A673 (cell line): ENCODE results near the gene POMT2. TPM values are rescaled to one million over a fixed set of nuclear protein-coding genes. Genes with fewer than 3 reads are reported as not detected.
"Not testable (repeated sequence)": the region's sequence is repeated elsewhere in the genome, so short reads cannot be mapped to it uniquely, and the experiment has no call there.

ENCODE experiments used
- BruUV-seq: library from RNA; stranded (reverse); fragments of 400-500 nt; replicated peaks from 2 replicates; lab custom pipeline; 2021; lab: Mats Ljungman, UMichigan
- CTCF ChIA-PET: fragments of 300-600 bp; sonication (Branson Sonifier 250); formaldehyde crosslinking; loops from one replicate; lab custom pipeline; 2022; ENCODE audit warnings: antibody characterized with exemption; lab: Charles Lee
- POLR2A ChIA-PET: fragments of 300-600 bp; sonication (Branson Sonifier 250); formaldehyde crosslinking; loops from one replicate; lab custom pipeline; 2022; ENCODE audit warnings: antibody characterized with exemption; ENCODE audit not compliant: low non-redundant PET; lab: Charles Lee
- DNase-seq: peaks from one replicate; pipeline ENCODE4 v3.0.0-alpha.2; 2015; ENCODE audit warnings: low spot score
- H3K27ac ChIP-seq: fragments of 200-600 bp; sonication (generic); 2 replicates; pipeline ENCODE4 v1.5.1; 2016; ENCODE audit warnings: mixed run types, low read depth, mild to moderate bottlenecking, mixed read lengths, antibody characterized with exemption, low read length; ENCODE audit not compliant: poor library complexity, severe bottlenecking
- H3K27me3 ChIP-seq: fragments of 200-600 bp; sonication (generic); replicated peaks from 2 replicates; pipeline ENCODE4 v1.6.1; 2017; ENCODE audit warnings: mixed run types, low read depth, mild to moderate bottlenecking, mixed read lengths, antibody characterized with exemption, low read length; ENCODE audit not compliant: insufficient read depth, poor library complexity
- H3K36me3 ChIP-seq: fragments of 200-600 bp; sonication (generic); 2 replicates; pipeline ENCODE4 v1.6.1; 2016; ENCODE audit warnings: mixed run types, mild to moderate bottlenecking, mixed read lengths, antibody characterized with exemption, low read length; ENCODE audit not compliant: insufficient read depth, poor library complexity, severe bottlenecking
- H3K4me1 ChIP-seq: fragments of 200-600 bp; sonication (generic); 2 replicates; pipeline ENCODE4 v1.6.1; 2017; ENCODE audit warnings: mixed run types, mild to moderate bottlenecking, mixed read lengths, antibody characterized with exemption, low read length; ENCODE audit not compliant: insufficient read depth, poor library complexity, severe bottlenecking
- H3K4me3 ChIP-seq: fragments of 200-600 bp; sonication (generic); 2 replicates; pipeline ENCODE4 v1.5.1; 2016; ENCODE audit warnings: low read depth, mixed run types, mild to moderate bottlenecking, mixed read lengths, low read length; ENCODE audit not compliant: poor library complexity, severe bottlenecking
- H3K9me3 ChIP-seq: fragments of 200-600 bp; sonication (generic); 2 replicates; pipeline ENCODE4 v1.6.1; 2016; ENCODE audit warnings: mixed run types, low read depth, mild to moderate bottlenecking, mixed read lengths, antibody characterized with exemption, low read length; ENCODE audit not compliant: poor library complexity, severe bottlenecking
- CTCF ChIP-seq: fragments of 300-800, 200-600 bp; sonication (generic); conservative IDR thresholded peaks from 2 replicates; pipeline ENCODE4 v1.5.1; 2017; ENCODE audit warnings: low read depth, mild to moderate bottlenecking, antibody characterized with exemption, low read length, moderate library complexity, mixed read lengths
- EZH2 ChIP-seq: fragments of 200-600 bp; sonication (generic); IDR thresholded peaks from 2 replicates; pipeline ENCODE4 v1.6.1; 2017; ENCODE audit warnings: borderline replicate concordance, low read depth, mild to moderate bottlenecking, mixed read lengths, antibody characterized with exemption, low read length; ENCODE audit not compliant: poor library complexity, severe bottlenecking
- intact Hi-C: fragments of 100-400 bp; cut with micrococcal nuclease; formaldehyde crosslinking; loops from one replicate; pipeline ENCODE4 v1.10.0; 2022; ENCODE audit not compliant: unreplicated experiment
- total RNA-seq: library from RNA; stranded (reverse); gene quantifications from 2 replicates; pipeline ENCODE4 v1.2.3, GENCODE V29; 2021

The POMT2 gene
- total RNA-seq, 1 experiment from 2014 or later = 55.6 TPM

DNA sequence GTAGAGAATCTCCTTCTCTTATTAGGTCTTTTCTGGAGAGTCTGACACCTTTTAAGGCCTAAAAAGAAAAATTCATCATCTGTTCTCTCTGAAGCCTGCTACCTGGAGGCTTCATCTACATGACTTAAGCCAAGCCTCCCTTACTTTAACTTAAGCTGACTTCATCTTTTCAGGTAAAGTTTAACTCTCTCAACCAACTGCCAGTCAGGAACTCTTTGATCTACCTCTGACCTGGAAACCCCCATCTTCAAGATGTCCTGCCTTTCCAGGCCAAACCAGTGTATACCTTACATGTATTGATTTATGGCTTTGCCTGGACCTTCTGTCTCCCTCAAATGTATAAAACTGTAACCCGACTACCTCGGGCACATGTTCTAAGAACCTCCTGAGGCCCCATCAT is 17.6 kb upstream of the POMT2 start:
- DNase-seq = no peak
- TSS peak; percentile 7 for BruUV-seq
- Histone ChIP-seq H3K27ac (no peak overlapping the region), H3K27me3 (no peaks in the 10 kb centered on the region), H3K4me3 (no peak overlapping the region), H3K9me3 (no peaks in the 10 kb centered on the region), H3K36me3 (no peaks in the 10 kb centered on the region), H3K4me1 (no peaks in the 10 kb centered on the region)
- intact Hi-C loops = no loop called here
- TF ChIP-seq EZH2 = no peak
- CTCF ChIA-PET = no interaction called here
- POLR2A ChIA-PET = no interaction called here

GRCh38 chr14:77337880-77338279 is 17.2 kb upstream of the POMT2 start:
- BruUV-seq = no TSS peak
- H3K36me3 ChIP-seq = no peaks in the 10 kb centered on the region
- H3K27me3 ChIP-seq = no peaks in the 10 kb centered on the region
- ChIA-PET CTCF (no interaction called here), POLR2A (no interaction called here)
- no peak overlapping the region for H3K27ac ChIP-seq
- no peak overlapping the region for H3K4me3 ChIP-seq
- H3K9me3 ChIP-seq = no peaks in the 10 kb centered on the region
- DNase-seq = no peak
- intact Hi-C loops = no loop called here
- TF ChIP-seq CTCF (no peak), EZH2 (no peak)
- no peaks in the 10 kb centered on the region for H3K4me1 ChIP-seq

- H3K4me1 ChIP-seq, CTCF ChIA-PET, POLR2A ChIA-PET, DNase-seq, H3K27me3 ChIP-seq, H3K36me3 ChIP-seq, intact Hi-C loops, H3K4me3 ChIP-seq, H3K27ac ChIP-seq, H3K9me3 ChIP-seq, BruUV-seq: not testable (repeated sequence)
These were observed 16.6 kb upstream of the POMT2 start for GRCh38 chr14:77337255-77337654.

- DNase-seq = no peak
- Histone ChIP-seq H3K36me3 (no peaks in the 10 kb centered on the region), H3K4me3 (no peak overlapping the region), H3K27me3 (no peaks in the 10 kb centered on the region), H3K27ac (no peak overlapping the region), H3K9me3 (no peaks in the 10 kb centered on the region), H3K4me1 (no peaks in the 10 kb centered on the region)
- BruUV-seq = no TSS peak
- CTCF ChIA-PET = no interaction called here
- TF ChIP-seq EZH2 (no peak), CTCF (no peak)
- POLR2A ChIA-PET = no interaction called here
- intact Hi-C loops = no loop called here
These were observed 14.9 kb upstream of the POMT2 start for GRCh38 chr14:77335576-77335975.
